Effector memory CD4-positive, alpha-beta T cell (primary cell): Measurements from ENCODE around the gene SON.
"Not testable (repeated sequence)": the region's sequence is repeated elsewhere in the genome, so short reads cannot be mapped to it uniquely, and the experiment has no call there.

ENCODE experiments used
- DNase-seq, 3 donors: peaks; one replicate each; pipeline ENCODE4 v3.0.0-alpha.2; 2020
- H3K27ac ChIP-seq: 2 replicates; pipeline ENCODE4 v1.7.0; 2013; ENCODE audit warnings: mild to moderate bottlenecking, low read length, moderate library complexity; ENCODE audit not compliant: insufficient read depth, poor library complexity, severe bottlenecking
- H3K27me3 ChIP-seq: replicated peaks from 2 replicates; pipeline ENCODE4 v1.7.0; 2013; ENCODE audit warnings: mild to moderate bottlenecking, low read length; ENCODE audit not compliant: insufficient read depth, control insufficient read depth, poor library complexity, severe bottlenecking
- H3K36me3 ChIP-seq: 2 replicates; pipeline ENCODE4 v1.7.0; 2013; ENCODE audit warnings: mild to moderate bottlenecking, low read length, moderate library complexity; ENCODE audit not compliant: control insufficient read depth, insufficient read depth
- H3K4me1 ChIP-seq: 2 replicates; pipeline ENCODE4 v1.7.0; 2013; ENCODE audit warnings: low read length, mild to moderate bottlenecking; ENCODE audit not compliant: control insufficient read depth, insufficient read depth, poor library complexity, severe bottlenecking
- H3K4me3 ChIP-seq: 2 replicates; pipeline ENCODE4 v1.7.0; 2013; ENCODE audit warnings: low read length, low read depth, mild to moderate bottlenecking; ENCODE audit not compliant: insufficient read depth, poor library complexity, severe bottlenecking
- H3K9me3 ChIP-seq: 2 replicates; pipeline ENCODE4 v1.7.0; 2013; ENCODE audit warnings: mild to moderate bottlenecking, low read length, moderate library complexity; ENCODE audit not compliant: control insufficient read depth

The SON gene

GRCh38 chr21:33598051-33598450 lies 55.2 kb downstream of the SON start:
- Histone ChIP-seq H3K27me3 (no peaks in the 10 kb centered on the region), H3K4me1 (no peaks in the 10 kb centered on the region), H3K36me3 (peaks cover 34% of the 10 kb centered on the region), H3K4me3 (no peak overlapping the region), H3K9me3 (no peaks in the 10 kb centered on the region), H3K27ac (no peak overlapping the region)
- DNase-seq = no peak

DNA sequence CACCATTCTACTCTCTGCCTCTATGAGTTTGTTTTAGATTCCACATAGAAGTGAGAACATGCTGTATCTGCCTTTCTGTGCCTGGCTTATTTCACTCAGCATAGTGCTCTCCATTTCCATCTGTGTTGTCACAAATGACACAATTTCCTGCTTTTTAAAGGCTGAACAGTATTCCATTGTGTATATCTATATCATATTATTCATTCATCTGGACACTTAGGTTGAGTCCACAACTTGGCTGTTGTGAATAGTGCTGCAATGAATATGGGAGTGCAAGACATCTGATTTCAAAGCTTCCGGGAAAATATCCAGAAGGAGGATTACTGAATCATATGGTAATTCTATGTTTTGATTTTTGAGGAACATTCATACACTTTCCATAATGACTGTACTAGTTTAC lies 65.7 kb downstream of the SON start:
- Histone ChIP-seq H3K27me3 (no peaks in the 10 kb centered on the region), H3K4me3 (no peak overlapping the region), H3K27ac (no peak overlapping the region), H3K36me3 (peaks cover 18% of the 10 kb centered on the region), H3K9me3 (no peaks in the 10 kb centered on the region), H3K4me1 (no peaks in the 10 kb centered on the region)
- DNase-seq = no peak

DNA sequence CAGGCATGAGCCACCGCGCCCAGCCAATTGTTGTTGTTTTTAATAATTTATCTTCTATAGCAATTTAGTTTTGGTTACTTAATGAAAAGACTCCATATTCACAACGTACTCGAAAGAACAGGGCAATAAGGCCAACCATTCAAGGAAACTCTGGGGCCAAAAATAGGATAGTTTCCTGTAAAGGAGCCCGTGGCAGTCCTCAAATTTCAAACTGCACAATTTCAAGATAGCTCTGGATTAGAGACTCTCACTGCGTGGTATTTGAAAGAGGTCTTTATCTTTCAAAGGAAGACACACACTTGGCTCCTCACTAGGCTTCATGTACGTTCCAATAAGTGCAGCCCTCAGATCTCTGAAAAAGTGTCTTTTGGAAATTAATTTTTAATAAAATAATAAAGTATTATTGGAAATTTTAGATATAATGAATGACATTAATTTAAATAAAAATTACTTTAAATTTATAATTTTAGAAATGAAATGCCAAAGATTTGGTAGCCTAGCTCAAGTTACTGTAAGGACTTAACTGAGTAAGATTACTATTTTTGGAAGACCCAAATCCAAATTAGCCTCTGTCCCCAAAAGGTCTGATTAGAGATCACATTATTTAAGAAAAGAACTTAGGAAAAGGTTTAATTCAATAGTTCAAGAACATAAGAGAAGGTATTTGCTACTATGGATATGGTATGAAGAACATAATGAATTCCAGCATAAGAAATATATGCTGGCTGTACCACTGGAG lies 68.3 kb downstream of the SON start:
- peaks cover 17% of the 10 kb centered on the region for H3K36me3 ChIP-seq
- H3K4me1 ChIP-seq = no peaks in the 10 kb centered on the region
- no peak overlapping the region for H3K27ac ChIP-seq
- H3K9me3 ChIP-seq = no peaks in the 10 kb centered on the region
- H3K27me3 ChIP-seq = no peaks in the 10 kb centered on the region
- DNase-seq = no peak
- H3K4me3 ChIP-seq = no peak overlapping the region

- H3K27me3 ChIP-seq, DNase-seq, H3K4me3 ChIP-seq, H3K9me3 ChIP-seq, H3K4me1 ChIP-seq, H3K27ac ChIP-seq: not testable (repeated sequence)
- H3K36me3 ChIP-seq = peaks cover 11% of the 10 kb centered on the region
Observed at GRCh38 chr21:33617565-33617964, 74.7 kb downstream of the SON start.

DNA sequence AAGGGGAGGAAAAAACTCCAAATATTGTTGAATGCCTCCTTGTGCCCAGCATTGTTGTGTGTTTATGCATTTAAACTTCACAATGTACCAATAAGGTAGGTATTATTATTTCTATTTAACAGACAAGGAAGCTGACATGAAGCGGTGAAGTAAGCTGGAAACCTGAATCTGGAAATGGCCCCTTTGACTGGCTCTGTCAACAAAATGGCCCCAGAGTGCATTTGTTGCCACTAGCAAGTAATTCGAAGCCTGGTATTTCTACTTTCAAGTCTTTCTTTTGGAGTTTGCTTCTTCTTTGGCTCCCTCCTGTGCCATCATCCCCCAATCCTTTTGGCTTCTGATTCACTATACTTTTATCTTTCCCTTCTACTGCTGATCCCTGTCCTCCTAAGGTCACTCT lies 75.6 kb downstream of the SON start:
- DNase-seq = no peak
- Histone ChIP-seq H3K36me3 (peaks cover 9% of the 10 kb centered on the region), H3K27ac (no peak overlapping the region)

DNA sequence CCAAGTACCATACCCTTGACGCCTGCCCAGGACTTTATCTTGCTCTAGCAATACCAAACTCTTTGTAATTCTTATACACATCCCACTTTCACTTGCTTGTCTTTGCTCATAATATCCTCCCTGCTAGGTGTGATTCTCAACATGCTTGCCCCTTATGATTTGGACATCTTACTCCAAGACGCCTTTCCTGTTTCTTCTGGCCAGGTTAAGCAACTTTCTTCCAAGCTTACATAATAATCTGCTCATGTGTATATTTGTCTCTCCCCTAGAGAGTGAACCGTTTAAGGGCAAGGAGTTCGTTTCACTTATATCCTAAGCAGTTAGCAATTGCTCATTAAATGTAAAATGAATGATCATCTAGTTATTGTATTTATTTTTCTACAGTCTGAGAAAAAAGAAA lies 76.9 kb downstream of the SON start:
- no peaks in the 10 kb centered on the region for H3K27me3 ChIP-seq
- H3K4me1 ChIP-seq = no peaks in the 10 kb centered on the region
- H3K36me3 ChIP-seq = peaks cover 7% of the 10 kb centered on the region
- H3K4me3 ChIP-seq = no peak overlapping the region
- H3K9me3 ChIP-seq = no peaks in the 10 kb centered on the region
- no peak overlapping the region for H3K27ac ChIP-seq
- no peak for DNase-seq

More for the DNA sequence above, 75.6 kb downstream of the SON start:
- no peaks in the 10 kb centered on the region for H3K4me1 ChIP-seq
- no peaks in the 10 kb centered on the region for H3K9me3 ChIP-seq
- H3K27me3 ChIP-seq = no peaks in the 10 kb centered on the region
- H3K4me3 ChIP-seq = no peak overlapping the region

DNA sequence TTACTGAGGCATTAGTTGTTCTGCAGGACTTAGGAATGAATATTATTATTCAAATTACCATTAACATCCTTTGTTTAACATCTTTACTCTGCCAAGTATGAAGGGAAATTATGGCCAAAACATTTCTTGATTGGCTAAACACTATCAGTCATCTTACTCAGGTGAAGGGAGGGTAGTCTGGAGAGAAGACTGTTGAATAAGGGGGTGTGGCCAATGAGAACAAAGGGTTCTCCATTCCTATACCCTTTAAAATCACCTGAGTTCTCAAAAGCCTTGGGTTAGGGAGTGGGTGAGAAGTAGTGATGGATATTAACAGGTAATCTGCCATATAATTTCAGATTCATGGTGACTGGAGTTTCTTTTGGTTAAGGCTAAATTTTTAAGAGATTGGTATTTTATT lies 79.4 kb downstream of the SON start:
- DNase-seq = no peak
- Histone ChIP-seq H3K27me3 (no peaks in the 10 kb centered on the region), H3K4me3 (no peak overlapping the region), H3K36me3 (peaks cover 7% of the 10 kb centered on the region), H3K27ac (no peak overlapping the region), H3K9me3 (no peaks in the 10 kb centered on the region), H3K4me1 (peaks cover 2% of the 10 kb centered on the region)

GRCh38 chr21:33626151-33626550 lies 83.3 kb downstream of the SON start:
- not testable (repeated sequence) for H3K27me3 ChIP-seq, H3K4me1 ChIP-seq, H3K4me3 ChIP-seq, DNase-seq, H3K27ac ChIP-seq, H3K36me3 ChIP-seq, H3K9me3 ChIP-seq
